RPMI7951 (cell line): ENCODE data around the gene LARGE1. TPM values are rescaled to one million over a fixed set of nuclear protein-coding genes. Genes with fewer than 3 reads are reported as not detected.

Experiments
- DNase-seq: peaks from one replicate; pipeline ENCODE4 v3.0.0-alpha.2; 2012; ENCODE audit warnings: low read depth
- total RNA-seq: library from RNA; depleted of rRNA; stranded (reverse); fragments of >200 nt; shearing (Covaris generic); gene quantifications from 2 replicates; pipeline ENCODE4 v1.2.3, GENCODE V29; 2014

LARGE1 gene
- total RNA-seq, 1 experiment from 2014 or later = 3.0 TPM

GRCh38 chr22:33779243-33779642, 141.0 kb downstream of the LARGE1 start:
- DNase-seq = no peak

GRCh38 chr22:33776491-33776890, 143.8 kb downstream of the LARGE1 start:
- DNase-seq = no peak

- no peak for DNase-seq
These were observed 145.5 kb downstream of the LARGE1 start for GRCh38 chr22:33774781-33775180.

GRCh38 chr22:33772745-33773144, 147.5 kb downstream of the LARGE1 start:
- DNase-seq = no peak

GRCh38 chr22:33771136-33771535, 149.1 kb downstream of the LARGE1 start:
- DNase-seq = no peak

GRCh38 chr22:33770723-33771122, 149.6 kb downstream of the LARGE1 start:
- no peak for DNase-seq

- DNase-seq = no peak
These were observed 154.2 kb downstream of the LARGE1 start for GRCh38 chr22:33766091-33766490.

GRCh38 chr22:33758961-33759360, 161.3 kb downstream of the LARGE1 start:
- DNase-seq = no peak

- DNase-seq = no peak
These were observed 162.3 kb downstream of the LARGE1 start for GRCh38 chr22:33757802-33758483.

GRCh38 chr22:33757041-33757801, 163.1 kb downstream of the LARGE1 start:
- no peak for DNase-seq

GRCh38 chr22:33756508-33756949, 163.7 kb downstream of the LARGE1 start:
- no peak for DNase-seq

- DNase-seq = no peak
These were observed 171.6 kb downstream of the LARGE1 start for GRCh38 chr22:33748714-33749113.

- DNase-seq = no peak
These were observed 172.6 kb downstream of the LARGE1 start for GRCh38 chr22:33747576-33748180.

GRCh38 chr22:33747029-33747428, 173.2 kb downstream of the LARGE1 start:
- DNase-seq = no peak

GRCh38 chr22:33746501-33746928, 173.8 kb downstream of the LARGE1 start:
- DNase-seq = no peak

- DNase-seq = no peak
These were observed 174.8 kb downstream of the LARGE1 start for GRCh38 chr22:33745501-33745900.

GRCh38 chr22:33743756-33744155, 176.5 kb downstream of the LARGE1 start:
- no peak for DNase-seq

GRCh38 chr22:33741025-33741424, 179.3 kb downstream of the LARGE1 start:
- no peak for DNase-seq

GRCh38 chr22:33739516-33739915, 180.8 kb downstream of the LARGE1 start:
- no peak for DNase-seq

GRCh38 chr22:33737662-33738061, 182.6 kb downstream of the LARGE1 start:
- no peak for DNase-seq

GRCh38 chr22:33735978-33736377, 184.3 kb downstream of the LARGE1 start:
- no peak for DNase-seq

- DNase-seq = no peak
These were observed 191.4 kb downstream of the LARGE1 start for GRCh38 chr22:33728847-33729246.

GRCh38 chr22:33726294-33726734, 194.0 kb downstream of the LARGE1 start:
- DNase-seq = no peak
